GM13976 (cell line): ENCODE results near the gene PODXL.

Source experiments
- DNase-seq: peaks from one replicate; pipeline ENCODE4 v3.0.0; 2012; ENCODE audit warnings: low spot score
- in situ Hi-C: fragments of 300-500 bp; cut with MboI; formaldehyde crosslinking; loops from one replicate; pipeline ENCODE4 v1.12.0; 2022; ENCODE audit warnings: low sequenced_read_pairs, mixed read lengths, inconsistent platforms; ENCODE audit not compliant: unreplicated experiment
- TF ChIP-seq, protein P1 (sequence below): IDR thresholded peaks from 2 replicates; pipeline ENCODE4 v1.5.1; 2012; ENCODE audit warnings: borderline replicate concordance, mild to moderate bottlenecking; ENCODE audit not compliant: insufficient read depth; ENCODE audit errors: extremely low read depth, missing control alignments, control extremely low read depth

The PODXL gene

DNA sequence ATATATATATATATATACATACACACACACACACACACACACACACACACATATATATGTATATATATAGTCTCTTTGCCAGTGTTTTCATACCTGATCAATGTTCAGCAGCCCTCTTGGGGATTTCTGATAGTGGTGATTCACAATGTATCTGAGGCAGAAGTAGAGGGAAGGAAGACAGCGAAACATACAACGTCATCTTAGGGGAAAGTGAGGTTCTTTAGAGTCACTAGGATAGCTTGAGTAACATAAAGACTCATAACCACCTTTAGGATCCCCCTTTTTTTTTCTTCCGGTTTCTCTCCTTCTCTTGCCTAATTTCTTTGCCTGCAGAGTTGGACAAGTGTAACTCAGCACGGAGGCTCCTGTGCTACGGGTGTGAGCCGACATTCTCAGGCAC is 56.6 kb downstream of the PODXL start:
- in situ Hi-C loops, result no loop called here
- DNase-seq, result no peak
- TF ChIP-seq, protein P1, sequence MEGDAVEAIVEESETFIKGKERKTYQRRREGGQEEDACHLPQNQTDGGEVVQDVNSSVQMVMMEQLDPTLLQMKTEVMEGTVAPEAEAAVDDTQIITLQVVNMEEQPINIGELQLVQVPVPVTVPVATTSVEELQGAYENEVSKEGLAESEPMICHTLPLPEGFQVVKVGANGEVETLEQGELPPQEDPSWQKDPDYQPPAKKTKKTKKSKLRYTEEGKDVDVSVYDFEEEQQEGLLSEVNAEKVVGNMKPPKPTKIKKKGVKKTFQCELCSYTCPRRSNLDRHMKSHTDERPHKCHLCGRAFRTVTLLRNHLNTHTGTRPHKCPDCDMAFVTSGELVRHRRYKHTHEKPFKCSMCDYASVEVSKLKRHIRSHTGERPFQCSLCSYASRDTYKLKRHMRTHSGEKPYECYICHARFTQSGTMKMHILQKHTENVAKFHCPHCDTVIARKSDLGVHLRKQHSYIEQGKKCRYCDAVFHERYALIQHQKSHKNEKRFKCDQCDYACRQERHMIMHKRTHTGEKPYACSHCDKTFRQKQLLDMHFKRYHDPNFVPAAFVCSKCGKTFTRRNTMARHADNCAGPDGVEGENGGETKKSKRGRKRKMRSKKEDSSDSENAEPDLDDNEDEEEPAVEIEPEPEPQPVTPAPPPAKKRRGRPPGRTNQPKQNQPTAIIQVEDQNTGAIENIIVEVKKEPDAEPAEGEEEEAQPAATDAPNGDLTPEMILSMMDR, result no peak

DNA sequence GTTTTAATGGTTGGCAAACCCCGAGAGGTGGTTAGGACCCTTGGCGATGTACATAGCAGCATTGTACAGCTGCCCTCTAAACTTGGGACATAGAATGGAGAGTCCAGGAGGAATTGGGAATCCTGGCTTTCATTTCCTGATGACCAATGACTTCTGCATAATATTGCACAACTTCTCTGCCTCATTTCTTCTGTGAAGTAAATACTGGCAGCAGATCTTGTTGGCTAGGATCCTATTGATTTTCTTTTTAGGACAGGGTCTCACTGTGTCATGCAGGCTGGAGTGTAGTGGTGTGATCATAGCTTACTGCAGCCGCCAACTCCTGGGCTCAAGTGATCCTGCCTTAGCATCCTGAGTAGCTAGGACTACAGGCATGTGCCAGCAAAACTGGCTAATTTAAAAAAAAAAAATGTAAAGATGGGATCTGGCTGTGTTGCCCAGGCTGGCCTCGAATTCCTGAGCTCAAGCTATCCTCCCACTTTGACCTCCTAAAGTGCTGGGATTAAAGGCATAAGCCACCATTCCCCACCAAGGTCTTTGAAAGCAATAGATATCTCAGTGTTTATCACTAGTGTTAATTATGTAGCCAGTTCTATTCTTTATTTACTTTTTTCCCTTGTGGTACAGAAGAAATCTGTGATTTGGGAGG is 58.1 kb downstream of the PODXL start:
- no peak for DNase-seq
- in situ Hi-C loops, result no loop called here
- TF ChIP-seq, protein P1, result no peak

DNA sequence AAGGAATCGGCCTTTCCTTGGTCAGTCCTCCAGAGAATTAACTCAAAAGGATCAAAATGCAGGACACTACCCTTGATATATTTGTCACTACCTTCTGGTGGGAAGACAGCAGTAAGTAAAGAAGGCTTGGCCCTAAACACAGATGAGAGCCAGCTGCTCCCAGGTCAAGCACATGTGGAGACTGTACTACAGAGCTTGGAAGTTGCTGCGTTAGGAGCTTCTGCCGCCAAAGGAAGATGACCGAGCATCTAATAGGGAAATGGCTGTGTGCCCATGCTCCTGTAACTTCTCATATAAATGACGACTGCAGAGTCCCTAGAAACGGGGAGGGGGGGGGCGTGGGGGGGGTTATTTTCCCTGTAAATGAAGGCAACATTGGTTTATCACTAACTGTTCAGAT is 59.0 kb downstream of the PODXL start:
- TF ChIP-seq, protein P1, result no peak
- in situ Hi-C loops, result no loop called here
- no peak for DNase-seq

DNA sequence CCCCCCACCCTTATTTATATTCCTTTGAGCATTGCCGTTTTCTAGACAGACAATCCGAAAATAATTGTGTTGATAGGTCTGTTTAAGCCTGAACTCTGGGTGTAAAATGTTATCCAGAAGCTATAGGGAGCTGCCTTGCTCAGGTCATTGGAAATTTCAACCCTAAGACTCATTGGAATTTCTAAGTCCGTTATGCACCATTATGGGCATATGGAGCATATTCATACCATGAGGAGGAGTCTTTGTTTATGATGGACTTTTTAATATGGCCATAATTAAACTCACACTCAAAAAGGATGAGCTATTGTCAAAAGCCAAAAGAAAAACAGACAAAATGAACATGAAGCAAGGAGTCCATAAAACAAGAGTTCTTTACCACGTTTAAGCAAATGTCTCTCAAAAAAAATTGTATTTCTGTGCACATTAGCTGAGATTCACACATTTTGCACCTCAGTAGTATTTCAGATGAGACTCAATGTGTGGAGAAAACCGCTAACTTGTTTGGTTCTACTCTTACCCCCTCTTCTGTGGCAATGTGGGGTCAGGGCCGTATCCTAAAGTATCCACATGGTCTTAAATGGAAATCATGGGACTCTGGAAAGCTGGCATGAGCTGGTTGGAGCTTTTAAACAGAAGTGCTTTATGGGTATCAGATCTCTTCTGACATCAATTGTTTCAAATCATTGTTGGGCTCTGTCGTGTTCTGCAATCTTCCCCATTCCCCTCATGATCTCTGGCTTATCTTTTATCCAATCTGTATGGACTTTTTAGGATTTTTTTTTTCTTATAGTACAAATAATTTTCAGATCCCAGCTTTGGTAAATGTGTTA is 60.5 kb downstream of the PODXL start:
- TF ChIP-seq, protein P1, result no peak
- DNase-seq, result no peak
- in situ Hi-C loops, result no loop called here

DNA sequence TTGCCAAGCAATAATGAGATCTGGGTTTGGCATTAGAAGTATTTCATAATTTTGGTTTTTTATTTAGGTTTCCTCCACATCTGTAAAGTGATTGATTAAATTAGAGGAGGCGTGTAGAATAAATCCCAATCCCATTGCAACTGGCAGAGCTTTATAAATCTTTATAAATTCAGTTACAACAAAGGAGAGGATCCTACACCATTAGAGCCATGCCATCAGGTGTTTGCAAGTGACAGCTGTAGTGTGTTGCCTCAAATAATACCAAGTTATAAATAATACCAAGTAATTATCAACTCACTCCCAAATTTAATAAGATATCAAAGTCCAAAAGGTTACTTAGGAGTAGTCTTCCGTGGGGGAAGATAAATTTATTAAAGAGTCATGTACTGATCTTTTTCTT is 62.2 kb downstream of the PODXL start:
- in situ Hi-C loops, result no loop called here
- no peak for DNase-seq
- TF ChIP-seq, protein P1, result no peak

DNA sequence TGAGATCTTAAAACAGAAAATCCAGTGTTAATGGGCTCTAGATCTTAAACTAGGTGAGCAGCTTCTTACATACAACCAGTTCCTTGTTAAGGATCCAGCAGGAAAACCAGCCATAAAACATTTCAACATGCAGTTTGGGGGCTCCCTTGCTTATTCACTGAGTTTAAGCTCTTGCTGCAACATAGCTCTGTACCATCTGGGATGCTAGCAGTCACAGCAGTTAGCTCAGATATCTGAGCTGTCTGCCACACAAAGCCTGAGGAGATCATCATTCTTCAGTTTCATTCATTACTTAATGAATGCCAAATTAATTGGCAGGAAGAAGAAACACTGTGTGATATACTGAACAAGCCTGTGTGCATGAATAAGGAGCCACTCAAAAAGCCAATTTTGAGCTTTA is 62.8 kb downstream of the PODXL start:
- in situ Hi-C loops, result no loop called here
- TF ChIP-seq, protein P1, result no peak
- DNase-seq, result no peak
